Mesenteric fat pad (tissue), 1 donor: ENCODE results near the gene SLITRK1. TPM values are rescaled to one million over a fixed set of nuclear protein-coding genes. Genes with fewer than 3 reads are reported as not detected.

ENCODE experiments used
- DNase-seq: peaks from one replicate; pipeline ENCODE4 v3.0.0-alpha.2; 2020; ENCODE audit warnings: low spot score
- total RNA-seq: library from RNA; stranded (reverse); fragmentation: NEBNext Ultra II Directional; extraction: Animal tissue kit (Norgen Biotek cat#: 25700); gene quantifications from one replicate; pipeline ENCODE4 v1.2.1, GENCODE V29; 2021
- donor health status: DM: yes; HTN: yes; CAD: no.

The SLITRK1 gene
- total RNA-seq, 1 donor from 2014 or later, result not detected

GRCh38 chr13:83876546-83876945 lies 5.7 kb downstream of the SLITRK1 start:
- DNase-seq, result no peak

DNA sequence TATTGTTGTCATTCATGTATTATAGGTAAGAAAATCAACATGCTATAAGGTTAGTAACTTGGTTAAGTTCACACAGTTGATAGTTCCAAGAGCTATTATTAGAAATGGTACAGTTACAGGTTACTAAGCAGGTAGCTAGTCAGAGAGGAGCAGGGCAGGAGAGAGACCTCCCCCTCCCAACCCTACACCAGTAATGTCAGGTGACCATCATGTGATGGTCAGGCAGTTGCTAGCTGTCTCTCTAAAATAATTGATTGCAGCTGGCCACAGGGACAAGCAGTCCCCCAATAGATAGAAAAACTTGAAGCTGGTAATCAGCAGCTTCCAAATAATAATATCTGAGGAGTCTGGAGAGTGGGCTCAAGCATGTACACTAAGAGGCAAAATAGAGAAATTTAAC lies 14.6 kb downstream of the SLITRK1 start:
- no peak for DNase-seq

GRCh38 chr13:83865161-83866137 lies 16.8 kb downstream of the SLITRK1 start:
- no peak for DNase-seq

DNA sequence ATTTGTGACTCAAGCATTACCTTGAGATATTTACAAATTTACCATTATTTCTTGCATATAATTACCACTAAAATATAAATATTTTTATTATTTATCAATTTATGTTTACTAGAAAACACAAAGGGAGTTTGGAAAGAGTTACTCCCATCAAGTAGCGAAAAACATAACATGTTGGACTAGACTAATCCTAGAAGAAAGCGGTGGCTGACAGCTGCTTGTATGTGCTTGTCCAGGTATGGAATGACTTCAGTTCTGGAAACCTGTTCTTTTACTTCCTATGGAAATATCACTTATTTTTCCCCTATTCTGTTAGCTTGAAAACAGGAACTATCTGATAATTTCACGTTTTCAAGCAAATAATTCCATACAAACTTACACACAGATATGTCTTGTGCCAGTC lies 28.5 kb downstream of the SLITRK1 start:
- no peak for DNase-seq

DNA sequence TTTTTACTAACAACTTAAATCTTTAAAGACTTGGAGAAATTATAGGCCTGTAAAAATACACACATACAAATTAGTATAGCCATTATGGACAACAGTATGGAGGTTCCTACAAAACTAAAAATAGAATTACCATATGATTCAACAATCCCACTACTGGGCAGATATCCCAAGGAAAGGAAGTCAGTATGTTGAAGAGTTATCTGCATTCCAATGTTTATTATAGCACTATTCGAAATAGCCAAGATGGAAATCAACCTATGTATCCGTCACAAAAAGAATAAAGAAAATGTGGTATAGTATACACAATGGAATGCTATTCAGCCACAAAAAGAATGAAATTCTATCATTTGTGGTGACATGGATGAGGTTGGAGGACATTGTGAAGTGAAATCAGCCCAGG lies 37.2 kb downstream of the SLITRK1 start:
- no peak for DNase-seq

- no peak for DNase-seq
Observed at GRCh38 chr13:83839146-83839545, 43.1 kb downstream of the SLITRK1 start.

DNA sequence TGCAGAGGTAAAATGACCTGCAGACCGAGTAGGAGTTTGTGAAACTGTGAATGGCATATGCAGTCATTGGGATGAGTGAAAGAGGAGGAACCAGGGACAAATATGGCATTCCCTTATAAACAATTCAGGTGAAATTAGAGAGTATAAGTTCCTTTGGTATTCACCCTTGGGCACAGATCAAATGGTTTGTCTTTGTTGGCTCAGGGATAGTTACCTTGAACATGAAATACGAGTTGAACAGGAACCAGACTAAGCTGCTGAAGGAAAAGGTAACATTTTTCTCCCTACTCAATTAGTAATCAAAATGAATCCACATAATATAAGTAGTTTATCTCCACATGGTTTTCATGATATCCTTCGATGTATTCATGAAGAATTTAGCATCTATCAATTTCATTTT lies 50.5 kb downstream of the SLITRK1 start:
- no peak for DNase-seq

DNA sequence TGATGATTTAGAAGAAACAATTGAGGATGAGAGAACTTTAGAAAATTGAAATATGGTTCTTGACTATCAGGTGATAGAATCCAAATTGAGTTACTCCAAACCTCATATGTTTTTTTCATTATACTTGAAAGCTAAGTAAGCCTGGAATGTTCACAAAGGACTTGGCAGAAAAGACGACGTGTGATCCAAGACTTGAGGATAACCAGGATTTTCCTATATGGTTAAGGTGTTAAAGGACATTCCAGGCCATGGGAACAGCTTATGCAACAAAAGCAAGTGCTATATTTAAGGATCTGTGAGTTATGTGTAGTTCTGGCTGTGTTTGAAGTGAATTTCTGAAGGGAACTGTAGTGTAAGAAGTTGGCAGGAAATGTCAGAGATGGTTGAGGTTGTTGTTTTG lies 52.5 kb downstream of the SLITRK1 start:
- no peak for DNase-seq

DNA sequence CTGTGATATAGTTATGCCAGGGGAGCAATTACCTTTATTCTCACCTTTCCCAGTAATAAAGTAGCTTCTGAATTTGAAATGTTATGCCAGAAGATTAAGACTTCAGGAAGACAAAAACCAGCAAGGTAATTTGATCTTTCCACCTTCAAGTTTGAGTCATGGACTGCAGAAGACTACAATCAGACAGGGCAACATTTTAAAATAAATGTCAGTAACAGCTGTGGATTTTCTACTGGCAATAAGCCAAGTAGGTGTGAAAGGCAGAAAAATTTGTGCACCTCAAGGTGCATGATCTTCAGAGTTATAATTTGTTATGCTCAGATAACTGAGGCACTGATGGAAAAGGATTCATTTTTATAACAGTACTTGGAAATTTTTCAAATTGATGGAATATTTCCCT lies 54.9 kb downstream of the SLITRK1 start:
- DNase-seq, result no peak
